ENCODE results near the gene IL17RA. TPM values are rescaled to one million over a fixed set of nuclear protein-coding genes. Genes with fewer than 3 reads are reported as not detected.
"Not testable (repeated sequence)": the region's sequence is repeated elsewhere in the genome, so short reads cannot be mapped to it uniquely, and the experiment has no call there.

IL17RA gene
- 22.3 TPM for total RNA-seq

- ATAC-seq, result peak; percentile 98
- peak; percentile 95 for DNase-seq (ENCODE audit: low spot score)
- intact Hi-C loops (cut with DNase I), result no loop called here
Measured at GRCh38 chr22:17084554-17085276, at the start of gene IL17RA. TSS of gene IL17RA (plus strand) at chr22:17085000. CDS start at chr22:17085092, 92 bp downstream.

- intact Hi-C loops (cut with DNase I), result no loop called here
- DNase-seq (ENCODE audit: low spot score) (no peak), ATAC-seq (no peak)
Measured at GRCh38 chr22:17035246-17035645, 49.6 kb upstream of the IL17RA start.

GRCh38 chr22:17035976-17036841 is 48.6 kb upstream of the IL17RA start:
- intact Hi-C loops (cut with DNase I), result not testable (repeated sequence)
- ATAC-seq (peak; percentile 70), DNase-seq (ENCODE audit: low spot score) (peak; percentile 62)

- DNase-seq (ENCODE audit: low spot score) (peak; percentile 68), ATAC-seq (peak; percentile 97)
- intact Hi-C loops (cut with DNase I), result not testable (repeated sequence)
Measured at GRCh38 chr22:17036842-17037711, 47.7 kb upstream of the IL17RA start.

- DNase-seq (ENCODE audit: low spot score), result no peak
- ATAC-seq, result no peak
- intact Hi-C loops (cut with DNase I), result no loop called here
Measured at GRCh38 chr22:17043521-17043920, 41.3 kb upstream of the IL17RA start.

- ATAC-seq, result no peak
- intact Hi-C loops (cut with DNase I), result no loop called here
- no peak for DNase-seq (ENCODE audit: low spot score)
Measured at GRCh38 chr22:17046566-17047348, 38.0 kb upstream of the IL17RA start.

GRCh38 chr22:17047656-17048055 is 37.1 kb upstream of the IL17RA start:
- ATAC-seq (no peak), DNase-seq (ENCODE audit: low spot score) (no peak)
- intact Hi-C loops (cut with DNase I), result no loop called here

- intact Hi-C loops (cut with DNase I), result no loop called here
- no peak for ATAC-seq
- no peak for DNase-seq (ENCODE audit: low spot score)
Measured at GRCh38 chr22:17056058-17056457, 28.7 kb upstream of the IL17RA start.

GRCh38 chr22:17056807-17057206 is 28.0 kb upstream of the IL17RA start:
- DNase-seq (ENCODE audit: low spot score) (no peak), ATAC-seq (no peak)
- intact Hi-C loops (cut with DNase I), result no loop called here

GRCh38 chr22:17057959-17058814 is 26.6 kb upstream of the IL17RA start:
- peak; percentile 92 for ATAC-seq
- peak; percentile 81 for DNase-seq (ENCODE audit: low spot score)
- intact Hi-C loops (cut with DNase I), result no loop called here

GRCh38 chr22:17060126-17060525 is 24.7 kb upstream of the IL17RA start:
- ATAC-seq (no peak), DNase-seq (ENCODE audit: low spot score) (no peak)
- intact Hi-C loops (cut with DNase I), result no loop called here

GRCh38 chr22:17063411-17064106 is 21.2 kb upstream of the IL17RA start:
- ATAC-seq (peak; percentile 68), DNase-seq (ENCODE audit: low spot score) (peak; percentile 68)
- intact Hi-C loops (cut with DNase I), result no loop called here

GRCh38 chr22:17064498-17065100 is 20.2 kb upstream of the IL17RA start:
- intact Hi-C loops (cut with DNase I), result no loop called here
- ATAC-seq, result peak; percentile 36
- no peak for DNase-seq (ENCODE audit: low spot score)

- intact Hi-C loops (cut with DNase I), result no loop called here
- DNase-seq (ENCODE audit: low spot score) (no peak), ATAC-seq (no peak)
Measured at GRCh38 chr22:17065433-17065832, 19.4 kb upstream of the IL17RA start.

GRCh38 chr22:17072877-17073276 is 11.9 kb upstream of the IL17RA start:
- DNase-seq (ENCODE audit: low spot score), result no peak
- intact Hi-C loops (cut with DNase I), result no loop called here
- no peak for ATAC-seq

- no peak for ATAC-seq
- intact Hi-C loops (cut with DNase I), result no loop called here
- no peak for DNase-seq (ENCODE audit: low spot score)
Measured at GRCh38 chr22:17074648-17075002, 10.2 kb upstream of the IL17RA start.

GRCh38 chr22:17077255-17077654 is 7.5 kb upstream of the IL17RA start:
- ATAC-seq, result no peak
- DNase-seq (ENCODE audit: low spot score), result no peak
- intact Hi-C loops (cut with DNase I), result no loop called here

Data from sciatic nerve (tissue), 2 donors.